PFSK-1 (cell line): ENCODE results near the gene MAST4.

ENCODE experiments used
- POLR2AphosphoS5 ChIP-seq: IDR thresholded peaks from 2 replicates; pipeline ENCODE4 v1.6.1; 2012; ENCODE audit warnings: low read depth, mild to moderate bottlenecking, control low read depth, low read length, moderate library complexity
- SIN3A ChIP-seq: IDR thresholded peaks from 2 replicates; pipeline ENCODE4 v1.6.1; 2012; ENCODE audit warnings: mild to moderate bottlenecking, low read length, moderate library complexity, borderline replicate concordance; ENCODE audit not compliant: insufficient read depth
- TF ChIP-seq, protein P1 (sequence below), 2 experiments: IDR thresholded peaks; 2 replicates each; pipeline versions ENCODE4 v1.6.1 to v1.8.0; 2011 to 2012; ENCODE audit warnings: low read depth in 2 of 2, low read length in 2 of 2, control low read depth in 1 of 2, inconsistent platforms in 1 of 2, mild to moderate bottlenecking in 1 of 2, moderate library complexity in 1 of 2; ENCODE audit not compliant: insufficient read depth in 1 of 2

DNA sequence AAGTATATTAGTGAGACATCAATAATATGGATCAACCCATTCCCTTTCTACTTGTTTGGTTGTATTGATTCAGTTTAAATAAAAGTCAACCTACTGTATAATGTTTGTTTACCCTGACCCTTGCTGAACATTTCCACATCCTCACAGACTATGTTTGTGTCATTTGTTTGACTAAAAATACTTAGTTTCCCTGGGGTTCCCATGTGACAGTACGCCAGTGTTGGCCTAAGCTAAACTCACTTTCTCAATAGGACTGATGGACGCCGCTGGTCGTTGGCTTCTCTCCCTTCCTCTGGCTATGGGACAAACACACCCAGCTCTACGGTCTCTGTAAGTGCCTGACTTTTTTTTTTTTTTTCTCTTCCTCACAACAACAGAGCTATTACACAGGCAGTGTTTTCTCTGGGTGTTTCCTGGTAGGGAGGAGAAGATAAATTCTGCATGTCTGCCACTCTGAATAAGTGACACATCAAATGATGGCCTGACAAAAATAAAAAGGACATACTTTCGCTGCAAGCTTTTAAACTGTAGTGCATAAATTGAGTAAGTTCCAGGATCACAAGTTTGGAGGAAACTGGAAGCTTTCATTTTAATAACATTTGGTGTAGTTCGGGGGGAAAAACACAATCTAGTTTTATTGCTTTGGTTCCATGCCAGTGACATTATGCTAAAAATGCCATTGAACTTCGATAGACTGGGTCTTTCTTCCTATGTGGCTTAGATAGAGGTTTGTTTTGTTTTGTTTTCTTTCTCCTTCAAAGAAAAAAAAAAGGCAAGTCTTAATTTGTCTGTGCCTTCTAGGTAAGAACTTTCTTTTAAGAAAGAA lies 499.4 kb downstream of the MAST4 start:
- TF ChIP-seq, protein P1, sequence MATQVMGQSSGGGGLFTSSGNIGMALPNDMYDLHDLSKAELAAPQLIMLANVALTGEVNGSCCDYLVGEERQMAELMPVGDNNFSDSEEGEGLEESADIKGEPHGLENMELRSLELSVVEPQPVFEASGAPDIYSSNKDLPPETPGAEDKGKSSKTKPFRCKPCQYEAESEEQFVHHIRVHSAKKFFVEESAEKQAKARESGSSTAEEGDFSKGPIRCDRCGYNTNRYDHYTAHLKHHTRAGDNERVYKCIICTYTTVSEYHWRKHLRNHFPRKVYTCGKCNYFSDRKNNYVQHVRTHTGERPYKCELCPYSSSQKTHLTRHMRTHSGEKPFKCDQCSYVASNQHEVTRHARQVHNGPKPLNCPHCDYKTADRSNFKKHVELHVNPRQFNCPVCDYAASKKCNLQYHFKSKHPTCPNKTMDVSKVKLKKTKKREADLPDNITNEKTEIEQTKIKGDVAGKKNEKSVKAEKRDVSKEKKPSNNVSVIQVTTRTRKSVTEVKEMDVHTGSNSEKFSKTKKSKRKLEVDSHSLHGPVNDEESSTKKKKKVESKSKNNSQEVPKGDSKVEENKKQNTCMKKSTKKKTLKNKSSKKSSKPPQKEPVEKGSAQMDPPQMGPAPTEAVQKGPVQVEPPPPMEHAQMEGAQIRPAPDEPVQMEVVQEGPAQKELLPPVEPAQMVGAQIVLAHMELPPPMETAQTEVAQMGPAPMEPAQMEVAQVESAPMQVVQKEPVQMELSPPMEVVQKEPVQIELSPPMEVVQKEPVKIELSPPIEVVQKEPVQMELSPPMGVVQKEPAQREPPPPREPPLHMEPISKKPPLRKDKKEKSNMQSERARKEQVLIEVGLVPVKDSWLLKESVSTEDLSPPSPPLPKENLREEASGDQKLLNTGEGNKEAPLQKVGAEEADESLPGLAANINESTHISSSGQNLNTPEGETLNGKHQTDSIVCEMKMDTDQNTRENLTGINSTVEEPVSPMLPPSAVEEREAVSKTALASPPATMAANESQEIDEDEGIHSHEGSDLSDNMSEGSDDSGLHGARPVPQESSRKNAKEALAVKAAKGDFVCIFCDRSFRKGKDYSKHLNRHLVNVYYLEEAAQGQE (IDR thresholded peaks at IDR 0.05; ENCODE audit: insufficient read depth in 1 of 2, low read depth in 2 of 2, low read length in 2 of 2): no peak
- TF ChIP-seq SIN3A: no peak
- TF ChIP-seq POLR2AphosphoS5: no peak
